ENCODE data around the gene CDK14. TPM values are rescaled to one million over a fixed set of nuclear protein-coding genes. Genes with fewer than 3 reads are reported as not detected.

The CDK14 gene
- total RNA-seq, 4 donors from 2014 or later = 3.3 to 61.6 (median 38.7) TPM

DNA sequence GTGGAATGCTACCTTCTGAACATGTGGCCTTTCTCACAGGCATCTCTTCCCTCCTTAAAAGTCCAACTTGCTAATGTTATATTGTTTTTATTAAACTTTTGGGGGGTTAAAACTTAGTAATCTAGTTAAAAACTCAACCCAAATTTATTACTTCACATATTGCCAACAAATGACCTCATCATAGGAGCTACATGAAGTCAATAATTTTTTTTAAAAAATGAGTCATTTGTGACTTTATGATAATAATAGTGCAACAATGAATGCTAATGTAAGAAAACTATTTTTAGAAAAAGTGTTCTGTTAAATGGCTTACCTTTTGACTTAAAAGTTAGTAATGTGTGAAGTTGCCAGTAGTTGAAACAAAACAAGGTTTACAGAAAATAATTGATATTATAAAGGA is 342.2 kb downstream of the CDK14 start:
- Histone ChIP-seq H3K36me3 (no peaks in the 10 kb centered on the region), H3K4me3 (no peak overlapping the region), H3K27me3 (no peaks in the 10 kb centered on the region), H3K9me3 (peaks cover 0 to 4% of the 10 kb centered on the region in 2 donors), H3K4me1 (no peaks in the 10 kb centered on the region), H3K27ac (no peak overlapping the region)
- DNase-seq = no peak
- intact Hi-C loops (cut with DNase I; ENCODE audit: low total_unique reads) = no loop called here
- TF ChIP-seq POLR2A (IDR thresholded peaks at IDR 0.05) = no peak

DNA sequence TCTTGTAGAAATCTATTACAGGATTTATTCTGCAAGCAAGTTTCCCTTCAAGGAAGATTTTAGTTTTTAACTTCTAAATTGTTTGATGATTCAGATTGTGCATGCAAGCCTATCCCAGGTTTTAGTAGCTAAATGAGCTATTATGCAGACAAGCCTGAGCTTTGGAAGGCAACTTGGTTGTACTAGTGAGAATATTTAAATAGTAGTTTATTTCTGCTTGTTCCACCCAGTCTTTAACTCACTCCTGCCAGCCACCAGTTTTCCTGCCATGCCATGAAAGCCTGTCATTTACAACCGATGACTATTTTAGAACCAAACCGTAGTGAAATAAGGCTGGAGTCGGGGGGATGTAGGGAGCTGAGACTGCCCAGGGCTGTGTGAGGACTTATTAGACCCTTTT is 343.5 kb downstream of the CDK14 start:
- no peaks in the 10 kb centered on the region for H3K4me1 ChIP-seq
- intact Hi-C loops (cut with DNase I; ENCODE audit: low total_unique reads) = no loop called here
- no peak overlapping the region for H3K4me3 ChIP-seq
- TF ChIP-seq, protein P1, sequence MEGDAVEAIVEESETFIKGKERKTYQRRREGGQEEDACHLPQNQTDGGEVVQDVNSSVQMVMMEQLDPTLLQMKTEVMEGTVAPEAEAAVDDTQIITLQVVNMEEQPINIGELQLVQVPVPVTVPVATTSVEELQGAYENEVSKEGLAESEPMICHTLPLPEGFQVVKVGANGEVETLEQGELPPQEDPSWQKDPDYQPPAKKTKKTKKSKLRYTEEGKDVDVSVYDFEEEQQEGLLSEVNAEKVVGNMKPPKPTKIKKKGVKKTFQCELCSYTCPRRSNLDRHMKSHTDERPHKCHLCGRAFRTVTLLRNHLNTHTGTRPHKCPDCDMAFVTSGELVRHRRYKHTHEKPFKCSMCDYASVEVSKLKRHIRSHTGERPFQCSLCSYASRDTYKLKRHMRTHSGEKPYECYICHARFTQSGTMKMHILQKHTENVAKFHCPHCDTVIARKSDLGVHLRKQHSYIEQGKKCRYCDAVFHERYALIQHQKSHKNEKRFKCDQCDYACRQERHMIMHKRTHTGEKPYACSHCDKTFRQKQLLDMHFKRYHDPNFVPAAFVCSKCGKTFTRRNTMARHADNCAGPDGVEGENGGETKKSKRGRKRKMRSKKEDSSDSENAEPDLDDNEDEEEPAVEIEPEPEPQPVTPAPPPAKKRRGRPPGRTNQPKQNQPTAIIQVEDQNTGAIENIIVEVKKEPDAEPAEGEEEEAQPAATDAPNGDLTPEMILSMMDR (IDR thresholded peaks at IDR 0.05) = no peak
- TF ChIP-seq POLR2A (IDR thresholded peaks at IDR 0.05) = no peak
- peaks cover 0 to 4% of the 10 kb centered on the region in 2 donors for H3K9me3 ChIP-seq
- H3K27me3 ChIP-seq = no peaks in the 10 kb centered on the region
- no peaks in the 10 kb centered on the region for H3K36me3 ChIP-seq
- DNase-seq = no peak
- H3K27ac ChIP-seq = no peak overlapping the region

DNA sequence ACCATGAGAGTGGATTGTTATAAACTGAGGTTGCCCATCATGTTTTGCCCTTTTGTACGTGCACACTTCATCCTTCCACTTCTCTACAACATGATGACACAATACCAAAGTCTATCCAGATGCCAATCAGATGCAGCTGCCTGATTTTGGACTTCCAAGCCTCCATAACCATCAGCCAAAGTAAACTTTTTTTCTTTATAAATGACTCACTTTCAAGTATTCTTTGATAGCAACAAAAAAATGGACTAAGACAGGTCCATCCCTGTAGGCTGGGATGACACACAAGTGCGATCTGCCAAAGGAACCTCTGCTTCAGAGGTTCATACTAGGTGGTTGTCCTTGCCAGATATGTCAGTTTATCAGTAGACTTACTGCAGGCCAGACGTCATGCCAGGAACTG is 347.9 kb downstream of the CDK14 start:
- intact Hi-C loops (cut with DNase I; ENCODE audit: low total_unique reads) = no loop called here
- H3K27me3 ChIP-seq = no peaks in the 10 kb centered on the region
- TF ChIP-seq, protein P1 (IDR thresholded peaks at IDR 0.05) = no peak
- no peak for TF ChIP-seq POLR2A (IDR thresholded peaks at IDR 0.05)

DNA sequence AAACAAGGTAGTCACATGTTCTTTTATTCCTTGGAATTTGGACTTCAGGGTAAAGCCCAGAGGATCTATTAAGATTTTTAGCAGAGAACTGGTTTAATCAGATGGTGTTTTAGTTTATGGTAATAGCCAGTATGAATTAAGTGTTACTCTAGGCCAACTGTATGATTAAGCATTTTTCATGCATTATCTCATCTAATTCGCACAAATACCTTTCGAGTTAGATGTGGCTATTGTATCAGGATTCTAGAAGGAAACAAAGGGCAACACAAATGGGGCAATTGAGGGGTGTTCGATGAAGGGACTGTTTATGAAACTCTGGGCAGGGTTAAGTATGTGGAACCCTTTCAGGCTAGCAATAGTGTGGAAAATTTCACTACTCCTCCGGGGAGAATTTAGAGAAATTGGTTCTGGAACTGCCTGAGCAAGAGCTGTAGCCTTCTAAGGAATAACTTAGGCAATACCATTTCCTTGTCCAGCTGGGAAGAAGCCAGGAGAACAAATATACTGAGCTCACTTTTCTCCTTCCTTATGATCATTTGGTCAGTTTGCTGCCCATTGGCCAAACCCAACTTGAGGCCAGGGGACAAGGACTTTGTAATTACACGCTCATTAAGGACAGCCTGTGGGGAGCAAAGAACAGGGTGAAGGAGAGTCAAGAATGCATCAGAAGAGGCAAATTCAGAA is 349.1 kb downstream of the CDK14 start:
- intact Hi-C loops (cut with DNase I; ENCODE audit: low total_unique reads) = no loop called here
- no peak overlapping the region for H3K4me3 ChIP-seq
- no peak for TF ChIP-seq POLR2A (IDR thresholded peaks at IDR 0.05)
- TF ChIP-seq, protein P1 (IDR thresholded peaks at IDR 0.05) = no peak

More for the DNA sequence above, 347.9 kb downstream of the CDK14 start:
- no peak overlapping the region for H3K4me3 ChIP-seq
- DNase-seq = no peak
- no peaks in the 10 kb centered on the region for H3K9me3 ChIP-seq
- no peak overlapping the region for H3K27ac ChIP-seq
- H3K4me1 ChIP-seq = no peaks in the 10 kb centered on the region
- H3K36me3 ChIP-seq = peaks cover 0 to 4% of the 10 kb centered on the region in 2 donors

DNA sequence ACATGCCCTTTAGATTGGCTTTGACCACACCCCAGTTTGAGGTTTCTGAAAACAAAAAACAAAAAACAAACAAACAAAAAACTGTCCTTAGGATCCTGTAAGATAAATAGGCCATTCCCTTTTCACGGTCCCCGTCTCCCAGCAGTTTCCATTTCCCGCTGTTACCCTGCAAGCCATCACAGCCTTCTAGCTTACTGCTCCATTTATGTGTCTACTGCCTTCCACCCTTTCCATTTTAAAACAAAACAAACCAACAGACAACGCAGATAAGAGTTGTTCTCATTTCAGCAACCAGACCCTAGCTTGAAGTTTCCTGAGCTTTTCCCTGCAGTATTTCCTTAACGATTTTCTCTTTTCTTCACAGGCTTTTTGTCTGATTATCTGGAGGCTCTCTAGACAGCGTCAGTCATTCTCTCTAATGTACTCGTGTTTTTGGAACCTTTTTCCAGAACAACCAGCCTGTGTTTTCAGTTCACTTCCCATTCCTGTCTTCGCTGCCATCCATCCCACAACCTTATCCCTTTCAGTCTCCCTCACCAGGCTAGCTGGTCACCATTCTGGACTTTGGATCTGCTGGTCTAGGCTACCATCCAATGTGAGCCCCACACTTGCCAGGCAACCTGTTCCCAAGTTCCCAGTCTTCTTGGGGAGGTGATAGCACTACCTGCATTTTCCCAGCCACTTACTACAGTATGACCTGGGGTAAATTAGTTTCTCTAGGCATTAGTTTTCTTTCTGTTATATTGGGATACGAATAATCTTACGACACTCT is 350.8 kb downstream of the CDK14 start:
- DNase-seq = no peak
- Histone ChIP-seq H3K36me3 (peaks cover 0 to 4% of the 10 kb centered on the region in 2 donors), H3K4me1 (no peaks in the 10 kb centered on the region), H3K27me3 (no peaks in the 10 kb centered on the region), H3K9me3 (no peaks in the 10 kb centered on the region), H3K4me3 (no peak overlapping the region), H3K27ac (no peak overlapping the region)
- intact Hi-C loops (cut with DNase I; ENCODE audit: low total_unique reads) = no loop called here
- no peak for TF ChIP-seq POLR2A (IDR thresholded peaks at IDR 0.05)
- TF ChIP-seq, protein P1 (IDR thresholded peaks at IDR 0.05) = no peak

More for the DNA sequence above, 349.1 kb downstream of the CDK14 start:
- Histone ChIP-seq H3K36me3 (peaks cover 0 to 4% of the 10 kb centered on the region in 2 donors), H3K27me3 (no peaks in the 10 kb centered on the region), H3K9me3 (no peaks in the 10 kb centered on the region), H3K27ac (no peak overlapping the region), H3K4me1 (no peaks in the 10 kb centered on the region)
- no peak for DNase-seq
